CD4-positive, alpha-beta T cell treated with Interleukin-6 at 100 ng/mL for 8 hours (primary cell): ENCODE data around the gene ANKRD11.
"Not testable (repeated sequence)": the region's sequence is repeated elsewhere in the genome, so short reads cannot be mapped to it uniquely, and the experiment has no call there.

Experiments used
- DNase-seq: peaks from one replicate; pipeline ENCODE4 v3.0.0-alpha.2; 2020; ENCODE audit warnings: mixed read lengths, low spot score

ANKRD11 gene

GRCh38 chr16:89450537-89450936, 39.8 kb downstream of the ANKRD11 start:
- DNase-seq, result no peak

GRCh38 chr16:89449726-89450335, 40.5 kb downstream of the ANKRD11 start:
- DNase-seq, result no peak

DNA sequence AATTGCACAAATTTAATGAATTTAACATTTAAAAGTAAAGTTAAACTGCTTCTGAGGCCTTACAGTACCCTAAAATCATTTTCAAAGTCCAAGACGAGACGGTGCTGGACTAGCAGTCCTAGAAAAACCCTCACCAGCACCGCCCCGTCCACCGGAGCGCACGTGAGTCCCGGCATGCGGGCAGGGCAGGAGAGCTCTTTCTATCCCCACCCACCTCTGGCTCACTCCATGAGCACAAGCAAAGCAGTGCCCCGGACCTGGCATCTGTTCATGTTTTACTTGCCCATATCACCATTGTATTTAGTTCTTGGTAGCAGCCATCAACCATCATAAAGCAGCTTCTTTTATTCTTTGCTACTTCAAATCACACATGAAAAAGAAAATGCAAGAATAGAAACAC, 41.7 kb downstream of the ANKRD11 start:
- DNase-seq, result no peak

- no peak for DNase-seq
Observed at GRCh38 chr16:89446975-89447293, 43.4 kb downstream of the ANKRD11 start.

DNA sequence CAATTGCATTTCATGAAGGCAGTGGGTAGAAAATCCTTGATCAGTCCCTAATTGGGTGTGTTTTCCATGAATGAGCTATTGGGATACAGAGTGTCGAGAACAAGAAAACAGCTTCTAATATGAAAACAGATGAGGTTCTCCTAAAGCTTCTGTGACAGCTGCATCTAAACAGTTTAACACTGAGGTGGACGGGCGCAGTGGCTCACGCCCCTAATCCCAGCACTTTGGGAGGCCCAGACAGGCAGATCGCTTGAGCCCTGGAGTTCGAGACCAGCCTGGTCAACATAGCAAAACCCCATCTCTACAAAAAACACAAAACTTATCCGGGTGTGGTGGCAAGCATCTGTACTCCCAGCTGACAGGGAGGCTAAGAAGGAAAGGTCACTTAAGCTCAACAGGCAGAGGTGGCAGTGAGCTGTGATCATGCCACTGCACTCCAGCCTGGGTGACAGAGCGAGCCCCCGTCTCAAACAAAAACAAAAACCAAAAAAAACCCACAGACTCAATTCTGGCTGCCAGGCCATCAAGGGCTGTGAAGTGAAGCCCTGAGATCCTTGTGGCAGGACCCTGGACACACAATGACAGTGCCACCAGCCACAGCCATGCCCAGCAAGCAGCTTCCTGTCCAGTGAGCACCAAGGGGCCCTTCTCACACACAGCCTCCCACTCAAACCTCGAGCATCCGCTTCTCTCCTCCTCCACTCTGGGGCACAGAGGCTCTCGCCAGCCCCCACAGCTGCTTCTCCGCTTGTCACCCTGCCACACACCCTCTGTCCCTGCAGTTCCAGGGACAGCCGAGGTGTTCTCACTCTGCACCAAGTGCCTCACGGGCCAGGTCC, 44.0 kb downstream of the ANKRD11 start:
- DNase-seq, result no peak

GRCh38 chr16:89445166-89445565, 45.2 kb downstream of the ANKRD11 start:
- DNase-seq, result no peak

GRCh38 chr16:89444728-89445127, 45.6 kb downstream of the ANKRD11 start:
- no peak for DNase-seq

- DNase-seq, result no peak
Observed at GRCh38 chr16:89444151-89444723, 46.1 kb downstream of the ANKRD11 start.

- no peak for DNase-seq
Observed at GRCh38 chr16:89443727-89444084, 46.7 kb downstream of the ANKRD11 start.

- no peak for DNase-seq
Observed at GRCh38 chr16:89442990-89443726, 47.2 kb downstream of the ANKRD11 start.

DNA sequence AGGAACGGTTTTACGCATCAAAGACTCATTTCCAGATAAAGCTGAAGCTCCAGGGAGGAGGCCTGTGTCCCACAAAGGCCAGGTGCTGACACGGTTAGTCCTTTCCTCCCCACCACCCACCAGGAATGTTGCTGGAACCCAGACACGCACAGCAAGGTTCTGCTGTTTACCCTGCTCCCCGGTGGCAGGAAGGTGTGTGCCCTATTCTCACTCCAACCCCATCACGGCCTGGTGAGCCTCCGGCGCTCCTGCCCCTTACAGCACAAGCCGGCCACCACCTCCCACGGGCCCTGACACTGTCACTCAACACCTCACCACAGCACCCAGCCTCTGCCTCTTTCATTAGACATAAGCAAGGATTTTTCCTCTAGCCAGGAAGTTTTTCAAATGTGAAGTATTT, 47.8 kb downstream of the ANKRD11 start:
- no peak for DNase-seq

- DNase-seq, result no peak
Observed at GRCh38 chr16:89439659-89440058, 50.7 kb downstream of the ANKRD11 start.

GRCh38 chr16:89437991-89438390, 52.4 kb downstream of the ANKRD11 start:
- DNase-seq, result no peak

DNA sequence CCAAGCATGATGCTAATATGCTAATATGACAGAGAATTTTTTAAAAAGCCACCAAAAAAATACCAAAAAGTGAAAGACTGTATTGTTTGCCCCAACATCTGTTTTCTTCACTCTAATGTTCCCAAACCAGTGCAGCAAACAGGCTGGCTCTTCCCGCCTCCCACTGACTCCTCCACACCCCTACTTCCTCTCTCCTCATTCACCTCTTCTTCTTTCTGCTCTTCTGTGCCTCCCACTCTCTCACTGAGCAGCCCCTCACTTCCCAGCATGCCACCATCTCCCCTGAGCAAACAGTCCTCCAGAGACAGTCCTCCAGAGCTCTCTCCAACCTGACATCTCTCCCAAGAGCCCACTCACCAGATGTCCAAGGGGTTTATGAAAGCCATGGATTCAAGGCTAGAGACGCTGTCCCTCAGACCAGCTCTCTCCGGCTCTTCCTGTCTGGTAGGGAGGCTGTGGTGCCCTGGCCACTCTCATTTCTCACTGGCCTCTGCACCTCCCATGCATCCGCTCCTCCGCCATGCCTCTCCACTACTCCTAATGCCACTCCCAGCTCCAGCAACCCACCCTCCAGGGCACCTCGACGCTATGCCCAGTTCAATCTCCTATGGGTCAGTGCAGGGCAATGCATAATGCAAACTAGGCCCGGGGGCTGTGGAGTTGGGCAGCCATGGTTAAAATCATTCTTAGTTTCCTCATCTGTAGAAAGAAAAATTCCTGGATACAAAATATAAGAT, 52.9 kb downstream of the ANKRD11 start:
- DNase-seq, result no peak

DNA sequence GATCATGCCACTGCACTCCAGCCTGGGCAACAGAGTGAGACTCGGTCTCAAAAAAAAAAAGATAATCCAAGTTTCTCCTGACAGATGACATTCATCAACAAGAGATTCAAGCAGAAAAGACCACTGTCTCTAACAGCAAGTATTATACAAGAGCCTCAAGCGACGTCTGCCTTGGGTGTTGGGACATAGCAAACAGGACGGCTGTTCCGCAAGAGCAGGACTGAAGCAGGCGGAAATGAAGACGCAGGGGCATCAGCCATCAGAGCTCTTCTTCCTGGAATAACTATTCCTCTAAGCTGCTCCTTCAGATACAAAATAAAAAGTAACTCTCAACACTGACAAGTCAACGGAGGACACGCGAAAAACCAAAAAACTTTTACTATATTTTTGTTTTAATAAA, 54.0 kb downstream of the ANKRD11 start:
- no peak for DNase-seq

GRCh38 chr16:89435059-89435458, 55.3 kb downstream of the ANKRD11 start:
- not testable (repeated sequence) for DNase-seq

DNA sequence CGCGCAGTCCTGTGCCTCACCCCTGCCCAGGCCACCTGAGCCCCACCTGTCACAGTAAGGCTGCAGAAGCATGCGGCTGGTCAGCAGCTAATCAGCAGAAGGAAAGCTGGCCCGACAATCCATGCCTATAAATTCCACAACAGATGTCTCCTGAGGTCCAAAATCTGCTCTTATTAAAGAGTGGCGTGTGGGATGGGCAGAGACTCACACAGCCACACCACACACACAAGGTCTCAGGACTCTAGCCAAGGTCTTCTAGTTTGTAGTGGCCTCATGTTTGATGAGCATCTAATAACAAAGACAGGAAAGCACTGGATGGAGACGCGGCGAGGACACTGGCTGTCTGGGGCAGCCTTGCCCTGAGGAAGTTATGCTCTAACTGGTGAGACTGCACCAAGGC, 55.9 kb downstream of the ANKRD11 start:
- no peak for DNase-seq

GRCh38 chr16:89433363-89433984, 56.9 kb downstream of the ANKRD11 start:
- DNase-seq, result not testable (repeated sequence)

DNA sequence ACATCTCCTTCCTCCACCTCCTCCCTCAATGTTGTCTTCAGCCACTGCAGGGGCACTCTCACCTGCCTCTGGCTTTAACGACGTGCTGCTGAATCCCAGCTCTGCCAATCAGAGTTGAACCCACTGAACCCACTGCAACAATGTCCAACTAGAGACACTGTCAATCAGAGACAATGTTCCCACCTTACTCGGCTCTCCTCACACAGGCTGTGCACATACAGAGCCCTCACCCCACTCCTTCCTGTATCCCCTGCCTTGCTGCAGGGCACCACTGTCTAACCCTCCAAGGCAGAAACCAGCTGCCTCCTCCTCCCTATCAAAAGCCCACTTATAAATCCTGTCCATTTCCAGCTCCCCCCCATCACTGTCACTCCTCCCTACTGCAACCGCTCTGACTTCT, 58.7 kb downstream of the ANKRD11 start:
- no peak for DNase-seq

DNA sequence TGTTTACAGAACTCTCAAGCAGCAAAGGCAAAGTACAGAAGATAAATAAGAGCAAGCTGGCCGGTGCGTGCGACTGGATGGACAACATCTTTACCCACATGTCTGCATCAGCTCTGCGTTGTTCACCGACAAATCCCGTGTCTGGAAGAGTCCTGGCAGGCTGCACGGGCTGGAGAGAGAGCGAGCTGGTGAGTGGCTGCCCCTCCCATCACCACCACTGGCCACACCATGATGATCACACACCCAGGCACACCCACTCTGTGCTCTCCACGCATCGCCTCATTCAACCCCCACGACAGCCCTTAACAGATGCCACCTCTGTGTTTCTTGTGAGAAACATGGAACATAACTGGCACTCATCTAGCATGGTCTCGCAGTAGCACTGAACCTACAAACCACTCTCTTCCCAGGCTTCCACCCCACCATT, 59.2 kb downstream of the ANKRD11 start:
- DNase-seq, result no peak

DNA sequence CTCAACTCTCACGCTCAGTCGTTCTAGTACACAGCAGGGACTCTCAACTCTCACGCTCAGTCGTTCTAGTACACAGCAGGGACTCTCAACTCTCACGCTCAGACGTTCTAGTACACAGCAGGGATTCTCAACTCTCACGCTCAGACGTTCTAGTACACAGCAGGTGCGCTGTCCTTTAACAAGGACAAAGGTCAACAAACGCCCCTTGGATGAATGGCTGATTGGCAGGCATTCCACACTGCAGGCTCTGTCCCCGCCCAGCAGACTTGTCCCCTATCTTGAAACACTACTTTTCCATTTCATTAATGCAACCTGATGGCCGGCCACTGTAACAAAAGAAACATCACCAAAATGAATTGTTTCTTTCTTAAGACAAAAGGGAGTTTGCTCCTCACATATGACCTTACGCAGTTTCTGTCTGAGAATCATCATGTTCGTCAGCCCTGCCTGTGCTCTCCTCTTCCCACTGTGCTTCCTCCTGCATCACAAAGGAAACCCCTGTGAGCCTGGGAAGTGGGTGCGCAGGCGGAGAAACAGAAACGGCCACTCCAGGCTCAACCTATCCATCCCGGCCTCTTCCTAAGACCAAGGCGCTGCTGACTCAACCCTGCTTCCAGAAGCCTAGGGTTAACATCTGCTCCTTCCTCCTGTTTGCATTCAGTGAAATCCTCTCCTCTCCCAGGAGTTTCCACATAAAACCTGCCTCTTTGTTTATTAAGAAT, 59.8 kb downstream of the ANKRD11 start:
- DNase-seq, result no peak
